Measurements from ENCODE around the gene UBE2J2.

GRCh38 chr1:1242461-1243265 lies 31.0 kb downstream of the UBE2J2 start:
- TF ChIP-seq FOXK2 (IDR thresholded peaks at IDR 0.05) (no peak), SUZ12 (IDR thresholded peaks at IDR 0.05) (no peak), SP1 (IDR thresholded peaks at IDR 0.05) (no peak), BHLHE40 (IDR thresholded peaks at IDR 0.05; ENCODE audit: borderline replicate concordance) (no peak), NFRKB (IDR thresholded peaks at IDR 0.05) (no peak), FOXA1 (IDR thresholded peaks at IDR 0.05) (no peak), FOXM1 (IDR thresholded peaks at IDR 0.05; ENCODE audit: borderline replicate concordance) (no peak), TARDBP (IDR thresholded peaks at IDR 0.05) (no peak), L3MBTL2 (conservative IDR thresholded peaks at IDR 0.05) (no peak), HDGF (IDR thresholded peaks at IDR 0.05; ENCODE audit: borderline replicate concordance) (no peak), ARNT (IDR thresholded peaks at IDR 0.05) (no peak), ZNF384 (IDR thresholded peaks at IDR 0.05) (no peak), ELF4 (IDR thresholded peaks at IDR 0.05) (no peak), CTBP1 (IDR thresholded peaks at IDR 0.05; ENCODE audit: borderline replicate concordance) (no peak)

All from HEK293T (cell line).